Loucy (cell line): ENCODE results near the gene TMSB4X.
A peak's percentile ranks its signal among the peaks of the same experiment; 100 is the strongest.

ENCODE experiments used
- H2AFZ ChIP-seq: fragments of 200-600 bp; sonication (generic); 2 replicates; pipeline ENCODE4 v1.6.0; 2016; ENCODE audit warnings: antibody characterized with exemption, mild to moderate bottlenecking, low read length, moderate library complexity
- H3F3A ChIP-seq: fragments of 200-600 bp; 2 replicates; pipeline ENCODE4 v1.6.0; 2016; ENCODE audit warnings: antibody characterized with exemption, low read depth, mild to moderate bottlenecking
- H3K27me3 ChIP-seq: fragments of 200-600 bp; sonication (generic); 2 replicates; pipeline ENCODE4 v1.6.1; 2014; ENCODE audit warnings: low read length, mild to moderate bottlenecking; ENCODE audit not compliant: insufficient read depth, poor library complexity, severe bottlenecking
- H3K36me3 ChIP-seq: fragments of 200-600 bp; sonication (generic); 2 replicates; pipeline ENCODE4 v1.6.1; 2016; ENCODE audit warnings: low read length; ENCODE audit not compliant: insufficient read depth
- H3K4me1 ChIP-seq: fragments of 200-600 bp; sonication (generic); 2 replicates; pipeline ENCODE4 v1.5.1; 2014; ENCODE audit warnings: low read length, mild to moderate bottlenecking; ENCODE audit not compliant: insufficient read depth, poor library complexity, severe bottlenecking
- H3K4me2 ChIP-seq: fragments of 200-600 bp; sonication (generic); 2 replicates; pipeline ENCODE4 v1.6.0; 2014; ENCODE audit warnings: antibody characterized with exemption, low read length, low read depth, mild to moderate bottlenecking; ENCODE audit not compliant: poor library complexity, severe bottlenecking
- H3K4me3 ChIP-seq: fragments of 200-600 bp; sonication (generic); 2 replicates; pipeline ENCODE4 v1.5.1; 2014; ENCODE audit warnings: low read length, mild to moderate bottlenecking, mixed read lengths; ENCODE audit not compliant: poor library complexity, severe bottlenecking
- H3K79me2 ChIP-seq: fragments of 200-600 bp; sonication (generic); 2 replicates; pipeline ENCODE4 v1.6.1; 2014; ENCODE audit warnings: low read length; ENCODE audit not compliant: insufficient read depth
- H3K9ac ChIP-seq: fragments of 200-600 bp; sonication (generic); 2 replicates; pipeline ENCODE4 v1.6.0; 2014; ENCODE audit warnings: mild to moderate bottlenecking, low read depth, low read length, moderate library complexity; ENCODE audit not compliant: poor library complexity, severe bottlenecking
- H3K9me2 ChIP-seq: fragments of 200-600 bp; sonication (generic); replicated peaks from 2 replicates; pipeline ENCODE4 v1.6.1; 2016; ENCODE audit warnings: low read depth, low read length, mixed read lengths
- H3K9me3 ChIP-seq: fragments of 200-600 bp; sonication (generic); 2 replicates; pipeline ENCODE4 v1.6.1; 2014; ENCODE audit warnings: mild to moderate bottlenecking, antibody characterized with exemption, low read length, low read depth; ENCODE audit not compliant: insufficient read depth
- H4K20me1 ChIP-seq: fragments of 200-600 bp; sonication (generic); 2 replicates; pipeline ENCODE4 v1.6.0; 2014; ENCODE audit warnings: antibody characterized with exemption, low read length, mild to moderate bottlenecking; ENCODE audit not compliant: insufficient read depth, poor library complexity, severe bottlenecking
- CTCF ChIP-seq: fragments of 200-600 bp; sonication (generic); conservative IDR thresholded peaks from 2 replicates; pipeline ENCODE4 v1.5.1; 2014; ENCODE audit warnings: mild to moderate bottlenecking, antibody characterized with exemption, low read length
- EZH2phosphoT487 ChIP-seq: fragments of 200-600 bp; IDR thresholded peaks from 2 replicates; pipeline ENCODE4 v1.6.1; 2018; ENCODE audit warnings: antibody characterized with exemption, mild to moderate bottlenecking, moderate library complexity, borderline replicate concordance

Gene TMSB4X

DNA sequence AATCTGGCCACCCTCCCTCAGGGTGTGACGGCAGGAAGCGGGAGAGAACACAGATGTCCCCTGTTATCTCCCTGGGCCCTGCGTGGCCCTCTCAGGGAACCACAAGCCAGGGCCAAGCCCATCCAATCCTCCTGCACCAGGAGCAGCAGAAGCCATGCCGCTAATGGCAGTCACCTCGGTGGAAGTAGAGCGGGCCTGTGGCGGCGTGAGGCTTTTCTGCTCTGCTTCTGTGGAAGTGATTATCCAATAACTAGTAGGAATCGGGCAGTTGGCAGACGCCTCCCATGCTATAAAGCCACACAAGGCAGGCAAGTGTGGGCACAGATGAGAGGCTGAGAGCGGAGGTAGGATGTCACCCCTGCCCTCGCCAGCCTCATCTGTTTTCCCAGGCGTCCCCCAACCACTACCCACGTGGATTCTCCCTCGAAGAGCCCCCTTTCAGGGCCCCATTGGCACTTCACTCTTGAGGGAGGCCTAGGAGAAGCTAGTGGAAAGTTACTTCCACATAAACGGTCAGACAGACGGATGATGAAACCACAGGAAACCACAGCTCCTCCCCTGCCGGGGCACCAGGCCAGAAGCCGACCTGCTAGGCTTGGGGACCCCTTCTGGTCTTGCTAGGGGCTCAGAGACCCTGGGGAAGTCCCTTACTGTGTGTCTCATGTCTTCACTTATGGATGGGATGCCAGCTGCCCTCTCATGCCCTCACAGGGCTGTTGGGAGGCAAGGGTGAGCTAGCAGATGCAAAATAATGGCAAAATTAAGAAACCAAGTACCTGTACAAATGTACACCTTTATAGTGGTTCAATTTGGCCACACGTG, 18.8 kb upstream of the TMSB4X start:
- H2AFZ ChIP-seq: no peak overlapping the region
- TF ChIP-seq EZH2phosphoT487 (no peak), CTCF (no peak)
- H3K27me3 ChIP-seq: no peaks in the 10 kb centered on the region
- peak overlapping the region; percentile 99 for H3K9ac ChIP-seq
- no peaks in the 10 kb centered on the region for H4K20me1 ChIP-seq
- peak overlapping the region; percentile 100 for H3K4me2 ChIP-seq
- H3K9me2 ChIP-seq: no peaks in the 10 kb centered on the region
- H3K9me3 ChIP-seq: no peaks in the 10 kb centered on the region
- no peaks in the 10 kb centered on the region for H3K36me3 ChIP-seq
- H3F3A ChIP-seq: peaks cover 16% of the 10 kb centered on the region
- peak overlapping the region; percentile 70 for H3K4me3 ChIP-seq
- peaks cover 56% of the 10 kb centered on the region for H3K4me1 ChIP-seq
- H3K79me2 ChIP-seq: peaks cover 40% of the 10 kb centered on the region

DNA sequence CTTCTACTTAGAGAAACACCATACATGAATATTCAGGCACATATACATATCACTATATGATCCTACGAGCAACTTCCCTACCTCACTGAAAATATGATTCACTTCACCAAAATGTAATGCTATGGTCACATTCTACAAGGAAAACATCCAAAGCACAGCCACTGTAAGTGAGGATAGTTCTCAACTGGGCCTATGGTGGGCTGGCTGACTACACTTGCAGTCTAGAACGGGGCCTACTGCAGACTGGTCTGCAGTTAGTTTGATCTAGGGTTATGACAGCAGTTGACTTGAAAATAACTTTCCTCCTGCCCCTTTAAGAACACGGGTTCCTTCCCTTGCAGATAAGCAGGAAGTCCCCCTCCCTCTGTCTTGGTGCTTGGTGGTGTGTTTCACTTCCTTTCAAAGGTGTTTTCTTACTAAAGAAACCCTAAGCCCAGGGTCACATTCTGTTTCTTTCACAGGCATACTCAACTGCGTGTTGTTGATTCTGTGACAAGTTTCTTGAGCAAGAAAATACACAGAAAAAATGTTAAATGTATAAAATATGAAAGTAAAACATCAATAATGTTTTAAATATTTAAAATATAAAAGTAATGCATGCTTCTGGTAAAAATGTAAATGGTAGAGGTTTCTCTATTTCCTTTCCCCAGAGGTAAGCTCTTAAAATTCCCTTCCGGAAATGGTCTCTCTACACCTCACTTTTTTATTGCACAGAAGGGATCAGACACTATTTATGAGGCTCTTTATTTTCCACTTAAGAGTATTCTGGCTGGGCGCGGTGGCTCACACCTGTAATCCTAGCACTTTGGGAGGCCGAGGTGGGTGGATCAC, 18.0 kb upstream of the TMSB4X start:
- Histone ChIP-seq H3K4me2 (peak overlapping the region; percentile 100), H3K9me2 (no peaks in the 10 kb centered on the region), H4K20me1 (no peaks in the 10 kb centered on the region), H3K36me3 (no peaks in the 10 kb centered on the region), H3F3A (peaks cover 16% of the 10 kb centered on the region), H3K9ac (peak overlapping the region; percentile 99), H3K4me1 (peaks cover 62% of the 10 kb centered on the region), H3K79me2 (peaks cover 32% of the 10 kb centered on the region), H3K27me3 (no peaks in the 10 kb centered on the region), H2AFZ (no peak overlapping the region), H3K9me3 (no peaks in the 10 kb centered on the region), H3K4me3 (peak overlapping the region; percentile 70)
- no peak for TF ChIP-seq EZH2phosphoT487

DNA sequence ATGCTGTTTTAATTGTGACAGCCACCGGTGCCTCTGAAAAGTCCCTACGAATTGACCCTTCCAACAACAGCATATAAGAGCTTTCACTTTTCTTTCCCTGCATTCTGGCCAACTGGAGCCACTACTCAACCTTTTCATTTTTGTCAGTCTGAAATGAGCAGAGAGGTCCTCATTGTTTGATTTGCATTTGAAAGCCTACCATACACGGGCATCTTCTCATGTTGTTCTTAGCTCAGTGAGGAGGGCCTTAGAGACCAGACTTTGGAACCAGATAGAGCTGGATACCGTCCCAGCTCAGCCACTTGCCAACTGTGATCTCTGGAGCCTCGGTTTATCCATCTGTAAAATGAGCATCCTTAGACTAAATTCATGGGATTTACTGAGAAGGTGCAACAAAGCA, 16.9 kb upstream of the TMSB4X start:
- Histone ChIP-seq H3K79me2 (peaks cover 23% of the 10 kb centered on the region), H3K4me3 (peak overlapping the region; percentile 70), H3F3A (peaks cover 16% of the 10 kb centered on the region), H3K27me3 (no peaks in the 10 kb centered on the region), H3K4me1 (peaks cover 54% of the 10 kb centered on the region), H3K9ac (peak overlapping the region; percentile 99), H2AFZ (no peak overlapping the region), H3K4me2 (peak overlapping the region; percentile 100), H4K20me1 (no peaks in the 10 kb centered on the region), H3K36me3 (no peaks in the 10 kb centered on the region), H3K9me2 (no peaks in the 10 kb centered on the region), H3K9me3 (no peaks in the 10 kb centered on the region)
- TF ChIP-seq CTCF (no peak), EZH2phosphoT487 (no peak)
